OCI-LY3 (cell line): ENCODE data around the gene TOMM34.

Experiments
- H2AFZ ChIP-seq: fragments of 200-600, 300-600 bp; shearing (Covaris generic); 2 replicates; pipeline ENCODE4 v1.6.0; 2014; ENCODE audit warnings: antibody characterized with exemption, low read depth, low read length
- H3K27ac ChIP-seq: fragments of 200-600, 300-600 bp; sonication (generic); 2 replicates; pipeline ENCODE4 v1.5.1; 2014; ENCODE audit warnings: mild to moderate bottlenecking, low read length, moderate library complexity, mixed read lengths
- H3K27me3 ChIP-seq: fragments of 200-600, 300-600 bp; sonication (generic); 2 replicates; pipeline ENCODE4 v1.6.1; 2014; ENCODE audit warnings: low read depth, low read length, mixed read lengths
- H3K36me3 ChIP-seq: fragments of 200-600, 300-600 bp; sonication (generic); replicated peaks from 2 replicates; pipeline ENCODE3; 2014; ENCODE audit warnings: low read depth, low read length, mixed read lengths
- H3K4me1 ChIP-seq: fragments of 300-600, 200-600 bp; sonication (generic); 2 replicates; pipeline ENCODE4 v1.6.1; 2014; ENCODE audit warnings: low read length, mixed read lengths
- H3K4me2 ChIP-seq: fragments of 200-600, 300-600 bp; sonication (generic); 2 replicates; pipeline ENCODE4 v1.6.1; 2014; ENCODE audit warnings: low read length, mixed read lengths
- H3K4me3 ChIP-seq: fragments of 300-600, 200-600 bp; sonication (generic); 2 replicates; pipeline ENCODE4 v1.5.1; 2014; ENCODE audit warnings: antibody characterized with exemption, mild to moderate bottlenecking, low read length, moderate library complexity
- H3K79me2 ChIP-seq: fragments of 300-600, 200-600 bp; shearing (Covaris generic); 2 replicates; pipeline ENCODE4 v1.6.1; 2014; ENCODE audit warnings: mild to moderate bottlenecking, low read length, mixed read lengths
- H3K9ac ChIP-seq: fragments of 300-600, 200-600 bp; shearing (Covaris generic); 2 replicates; pipeline ENCODE4 v1.6.0; 2014; ENCODE audit warnings: mild to moderate bottlenecking, low read length, moderate library complexity
- H3K9me3 ChIP-seq: fragments of 200-600, 300-600 bp; shearing (Covaris generic); 2 replicates; pipeline ENCODE4 v1.6.1; 2014; ENCODE audit warnings: low read length, mixed read lengths; ENCODE audit not compliant: insufficient read depth
- H4K20me1 ChIP-seq: fragments of 200-600, 300-600 bp; sonication (generic); 2 replicates; pipeline ENCODE4 v1.6.1; 2016; ENCODE audit warnings: low read length, mixed read lengths; ENCODE audit not compliant: insufficient read depth
- EZH2phosphoT487 ChIP-seq: fragments of 200-600 bp; shearing (Covaris generic); IDR thresholded peaks from 2 replicates; pipeline ENCODE4 v1.6.1; 2018; ENCODE audit warnings: antibody characterized with exemption, mixed run types, low read depth
- TF ChIP-seq, protein P1 (sequence below): fragments of 200-600, 300-600 bp; sonication (generic); IDR thresholded peaks from 2 replicates; pipeline ENCODE4 v1.5.1; 2014; ENCODE audit warnings: antibody characterized with exemption, low read length, low read depth

The TOMM34 gene

DNA sequence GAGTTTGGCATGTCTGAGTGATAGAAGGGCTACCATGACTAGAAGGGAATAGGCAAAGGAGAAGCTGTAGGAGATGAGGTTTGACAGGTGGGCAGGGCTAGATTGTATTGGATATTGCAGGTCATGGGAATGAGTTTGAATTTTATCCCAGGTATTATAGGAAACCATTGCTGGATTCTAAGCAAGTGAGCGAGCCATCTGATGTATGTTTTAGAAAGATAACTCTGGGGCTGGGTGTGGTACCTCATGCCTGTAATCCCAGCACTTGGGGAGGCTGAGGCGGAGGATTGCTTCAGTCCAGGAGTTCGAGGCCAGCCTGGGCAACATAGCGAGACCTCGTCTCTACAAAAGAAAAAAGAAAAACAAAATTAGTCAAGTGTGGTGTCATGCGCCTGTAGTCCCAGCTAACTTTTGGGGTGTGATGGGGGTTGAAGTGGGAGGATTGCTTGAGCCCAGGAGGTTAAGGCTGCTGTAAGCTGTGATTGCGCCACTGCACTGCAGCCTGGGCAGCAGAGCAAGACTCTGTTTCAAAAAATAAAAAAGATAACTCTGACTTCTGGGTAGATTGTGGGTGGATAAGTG, 23.0 kb upstream of the TOMM34 start:
- Histone ChIP-seq H3K9ac (no peak overlapping the region), H3K4me2 (no peak overlapping the region), H3K4me3 (no peak overlapping the region), H3K27me3 (no peaks in the 10 kb centered on the region), H3K79me2 (peaks cover 100% of the 10 kb centered on the region), H3K36me3 (peaks cover 79% of the 10 kb centered on the region), H2AFZ (no peak overlapping the region), H3K9me3 (no peaks in the 10 kb centered on the region), H3K4me1 (peaks cover 21% of the 10 kb centered on the region), H4K20me1 (peaks cover 84% of the 10 kb centered on the region), H3K27ac (no peak overlapping the region)
- TF ChIP-seq, protein P1, sequence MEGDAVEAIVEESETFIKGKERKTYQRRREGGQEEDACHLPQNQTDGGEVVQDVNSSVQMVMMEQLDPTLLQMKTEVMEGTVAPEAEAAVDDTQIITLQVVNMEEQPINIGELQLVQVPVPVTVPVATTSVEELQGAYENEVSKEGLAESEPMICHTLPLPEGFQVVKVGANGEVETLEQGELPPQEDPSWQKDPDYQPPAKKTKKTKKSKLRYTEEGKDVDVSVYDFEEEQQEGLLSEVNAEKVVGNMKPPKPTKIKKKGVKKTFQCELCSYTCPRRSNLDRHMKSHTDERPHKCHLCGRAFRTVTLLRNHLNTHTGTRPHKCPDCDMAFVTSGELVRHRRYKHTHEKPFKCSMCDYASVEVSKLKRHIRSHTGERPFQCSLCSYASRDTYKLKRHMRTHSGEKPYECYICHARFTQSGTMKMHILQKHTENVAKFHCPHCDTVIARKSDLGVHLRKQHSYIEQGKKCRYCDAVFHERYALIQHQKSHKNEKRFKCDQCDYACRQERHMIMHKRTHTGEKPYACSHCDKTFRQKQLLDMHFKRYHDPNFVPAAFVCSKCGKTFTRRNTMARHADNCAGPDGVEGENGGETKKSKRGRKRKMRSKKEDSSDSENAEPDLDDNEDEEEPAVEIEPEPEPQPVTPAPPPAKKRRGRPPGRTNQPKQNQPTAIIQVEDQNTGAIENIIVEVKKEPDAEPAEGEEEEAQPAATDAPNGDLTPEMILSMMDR, result no peak
- no peak for TF ChIP-seq EZH2phosphoT487

- TF ChIP-seq EZH2phosphoT487, result no peak
- TF ChIP-seq, protein P1, result no peak
- peaks cover 34% of the 10 kb centered on the region for H3K4me1 ChIP-seq
- no peak overlapping the region for H3K4me2 ChIP-seq
- H3K9me3 ChIP-seq, result no peaks in the 10 kb centered on the region
- no peak overlapping the region for H2AFZ ChIP-seq
- H4K20me1 ChIP-seq, result peaks cover 88% of the 10 kb centered on the region
- H3K9ac ChIP-seq, result no peak overlapping the region
- peaks cover 82% of the 10 kb centered on the region for H3K36me3 ChIP-seq
- peaks cover 100% of the 10 kb centered on the region for H3K79me2 ChIP-seq
- no peaks in the 10 kb centered on the region for H3K27me3 ChIP-seq
- no peak overlapping the region for H3K4me3 ChIP-seq
- no peak overlapping the region for H3K27ac ChIP-seq
Measured at GRCh38 chr20:44981736-44982406, 21.7 kb upstream of the TOMM34 start.

DNA sequence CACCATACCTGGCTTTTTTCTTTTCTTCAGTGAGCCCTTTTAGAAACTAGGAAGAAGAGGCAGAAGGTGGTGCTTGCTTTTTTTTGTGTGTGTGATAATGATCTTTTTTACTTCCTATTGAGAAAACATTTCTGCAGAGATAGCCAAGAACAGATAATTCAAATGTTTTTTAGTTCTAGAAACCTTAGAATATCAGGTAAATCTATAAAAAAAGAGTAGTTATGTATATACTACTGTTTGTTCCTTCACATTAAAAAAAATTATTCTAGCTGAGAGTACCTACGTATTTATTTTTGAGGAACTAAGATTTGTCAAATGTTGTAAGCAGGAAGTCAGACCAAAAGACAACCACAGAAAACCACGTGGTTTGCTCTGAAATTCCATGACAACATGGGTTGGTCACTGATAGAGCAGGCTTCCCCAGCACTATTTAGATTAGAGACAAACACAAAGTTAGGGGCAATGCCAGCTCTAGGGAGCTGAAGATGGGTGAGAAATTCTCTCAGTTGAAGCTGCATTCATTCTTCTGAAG, 19.0 kb upstream of the TOMM34 start:
- Histone ChIP-seq H3K79me2 (peaks cover 100% of the 10 kb centered on the region), H2AFZ (no peak overlapping the region), H3K36me3 (peaks cover 82% of the 10 kb centered on the region), H4K20me1 (peaks cover 84% of the 10 kb centered on the region), H3K4me1 (peaks cover 60% of the 10 kb centered on the region), H3K27me3 (no peaks in the 10 kb centered on the region), H3K9ac (peak overlapping the region; percentile 56), H3K27ac (peak overlapping the region; percentile 92), H3K4me2 (peak overlapping the region; percentile 66), H3K9me3 (no peaks in the 10 kb centered on the region), H3K4me3 (peak overlapping the region; percentile 51)
- TF ChIP-seq, protein P1, result no peak
- TF ChIP-seq EZH2phosphoT487, result no peak

GRCh38 chr20:44976698-44977097, 16.5 kb upstream of the TOMM34 start:
- peak overlapping the region; percentile 66 for H3K4me2 ChIP-seq

More at GRCh38 chr20:44976698-44977097, 16.5 kb upstream of the TOMM34 start:
- no peak overlapping the region for H3K9ac ChIP-seq
- no peak overlapping the region for H2AFZ ChIP-seq
- peaks cover 82% of the 10 kb centered on the region for H3K36me3 ChIP-seq
- no peak overlapping the region for H3K4me3 ChIP-seq
- H3K9me3 ChIP-seq, result no peaks in the 10 kb centered on the region
- peaks cover 64% of the 10 kb centered on the region for H4K20me1 ChIP-seq
- H3K79me2 ChIP-seq, result peaks cover 100% of the 10 kb centered on the region
- TF ChIP-seq, protein P1, result no peak
- TF ChIP-seq EZH2phosphoT487, result no peak
- H3K27ac ChIP-seq, result peak overlapping the region; percentile 92
- H3K27me3 ChIP-seq, result no peaks in the 10 kb centered on the region
- H3K4me1 ChIP-seq, result peaks cover 80% of the 10 kb centered on the region
